SK-N-SH (cell line): Measurements from ENCODE around the gene HPCAL1. TPM values are rescaled to one million over a fixed set of nuclear protein-coding genes. Genes with fewer than 3 reads are reported as not detected.

Source experiments
- CTCF ChIA-PET: fragments of 300-600, 350-600 bp; formaldehyde crosslinking; extraction: SDS; loops from one replicate; lab custom pipeline; 2021; lab: Yijun Ruan, JAX
- POLR2A ChIA-PET: fragments of 350-600 bp; sonication (Branson Sonifier 250); formaldehyde crosslinking; extraction: SDS; loops from one replicate; lab custom pipeline; 2020; ENCODE audit warnings: antibody characterized with exemption, inconsistent platforms; lab: Yijun Ruan, JAX
- DNase-seq: peaks from one replicate; pipeline ENCODE4 v3.0.0; 2012
- H2AFZ ChIP-seq: fragments of 200-600 bp; sonication (generic); 2 replicates; pipeline ENCODE4 v1.8.1; 2016; ENCODE audit warnings: antibody characterized with exemption, mild to moderate bottlenecking, low read depth
- H3F3A ChIP-seq: fragments of 200-600 bp; sonication (generic); replicated peaks from 2 replicates; pipeline ENCODE3; 2016; ENCODE audit warnings: antibody characterized with exemption, mild to moderate bottlenecking; ENCODE audit not compliant: insufficient read depth
- H3K27ac ChIP-seq, 2 experiments: fragments of 200-500 bp in 1 of 2; fragments of 200-600 bp in 1 of 2; sonication (Bioruptor generic) in 1 of 2; sonication (generic), shearing (Covaris generic) in 1 of 2; 2 replicates each; pipeline versions ENCODE4 v1.5.1 to v1.6.1; 2014 to 2016; ENCODE audit warnings: low read depth in 2 of 2, inconsistent platforms in 1 of 2, low read length in 1 of 2, mild to moderate bottlenecking in 1 of 2, mixed read lengths in 1 of 2
- H3K27me3 ChIP-seq: fragments of 200-600 bp; sonication (generic), shearing (Covaris generic); 2 replicates; pipeline ENCODE4 v1.6.1; 2016; ENCODE audit warnings: mixed run types; ENCODE audit not compliant: insufficient read depth
- H3K36me3 ChIP-seq, 2 experiments: fragments of 200-500 bp in 1 of 2; fragments of 200-600 bp in 1 of 2; sonication (Bioruptor generic) in 1 of 2; sonication (generic) in 1 of 2; replicated peaks in 1 of 2; 2 replicates each; pipeline versions ENCODE3 to v1.5.1; 2014 to 2016; ENCODE audit warnings: low read length in 1 of 2, mild to moderate bottlenecking in 1 of 2; ENCODE audit not compliant: insufficient read depth in 2 of 2, control insufficient read depth in 1 of 2
- H3K4me1 ChIP-seq, 2 experiments: fragments of 200-500 bp in 1 of 2; fragments of 200-600 bp in 1 of 2; sonication (Bioruptor generic) in 1 of 2; sonication (generic), shearing (Covaris generic) in 1 of 2; 2 replicates each; pipeline versions ENCODE4 v1.5.1 to v1.6.1; 2014 to 2016; ENCODE audit warnings: low read depth in 1 of 2, low read length in 1 of 2, mixed run types in 1 of 2; ENCODE audit not compliant: insufficient read depth in 2 of 2, control insufficient read depth in 1 of 2
- H3K4me2 ChIP-seq: fragments of 200-600 bp; sonication (generic), shearing (Covaris generic); 2 replicates; pipeline ENCODE4 v1.6.1; 2017; ENCODE audit warnings: mixed run types
- H3K4me3 ChIP-seq, 2 experiments: fragments of 200-500 bp in 1 of 2; fragments of 200-600 bp in 1 of 2; sonication (Bioruptor generic) in 1 of 2; sonication (generic), shearing (Covaris generic) in 1 of 2; 2 replicates each; pipeline versions ENCODE4 v1.5.1 to v1.8.1; 2014 to 2016; ENCODE audit warnings: low read depth in 2 of 2, inconsistent platforms in 1 of 2, low read length in 1 of 2, mild to moderate bottlenecking in 1 of 2, mixed read lengths in 1 of 2, moderate library complexity in 1 of 2
- H3K79me2 ChIP-seq: fragments of 200-600 bp; sonication (generic); 2 replicates; pipeline ENCODE4 v1.8.1; 2017; ENCODE audit warnings: mild to moderate bottlenecking; ENCODE audit not compliant: insufficient read depth
- H3K9ac ChIP-seq: fragments of 200-600 bp; sonication (generic); 2 replicates; pipeline ENCODE4 v1.6.1; 2017; ENCODE audit warnings: mixed run types
- H3K9me2 ChIP-seq: fragments of 200-600 bp; sonication (generic); 2 replicates; pipeline ENCODE4 v1.6.1; 2017; ENCODE audit warnings: mixed run types
- H3K9me3 ChIP-seq: fragments of 200-600 bp; sonication (generic); 2 replicates; pipeline ENCODE4 v1.6.1; 2017; ENCODE audit warnings: mixed run types, mild to moderate bottlenecking, moderate library complexity
- H4K20me1 ChIP-seq: fragments of 200-600 bp; sonication (generic); 2 replicates; pipeline ENCODE4 v1.6.1; 2017; ENCODE audit warnings: mild to moderate bottlenecking, mixed run types; ENCODE audit not compliant: insufficient read depth
- ELF1 ChIP-seq: IDR thresholded peaks from 2 replicates; pipeline ENCODE4 v1.4.0; 2012
- GATA2 ChIP-seq: sonication (generic); formaldehyde crosslinking; IDR thresholded peaks from 2 replicates; pipeline ENCODE4 v1.5.0; 2020; ENCODE audit warnings: mild to moderate bottlenecking, missing genetic modification reagents
- MEF2A ChIP-seq: IDR thresholded peaks from 2 replicates; pipeline ENCODE4 v1.4.0; 2012; ENCODE audit warnings: low read depth, borderline replicate concordance
- MXI1 ChIP-seq: IDR thresholded peaks from 2 replicates; pipeline ENCODE4 v1.6.1; 2012; ENCODE audit warnings: mild to moderate bottlenecking, low read depth, low read length, improper control_type of control experiment
- NRF1 ChIP-seq: IDR thresholded peaks from 2 replicates; pipeline ENCODE4 v1.6.1; 2012; ENCODE audit warnings: low read depth, mild to moderate bottlenecking, low read length
- RAD21 ChIP-seq: IDR thresholded peaks from 2 replicates; pipeline ENCODE4 v1.6.1; 2012; ENCODE audit warnings: mild to moderate bottlenecking, low read length
- SMC3 ChIP-seq: IDR thresholded peaks from 2 replicates; pipeline ENCODE4 v1.6.1; 2012; ENCODE audit warnings: low read depth, low read length, improper control_type of control experiment
- TAF1 ChIP-seq: IDR thresholded peaks from 2 replicates; pipeline ENCODE4 v1.6.1; 2012; ENCODE audit warnings: low read depth, mild to moderate bottlenecking, low read length, moderate library complexity, borderline replicate concordance
- TEAD4 ChIP-seq: IDR thresholded peaks from 2 replicates; pipeline ENCODE4 v1.4.0; 2012; ENCODE audit warnings: mild to moderate bottlenecking, borderline replicate concordance; ENCODE audit not compliant: insufficient read depth
- YY1 ChIP-seq: IDR thresholded peaks from 2 replicates; pipeline ENCODE4 v1.4.0; 2012; ENCODE audit warnings: low read depth, mild to moderate bottlenecking
- WGBS: methylation state at CpG from one replicate; pipeline ENCODE4 v1.1.6; 2017; ENCODE audit warnings: low lambda C conversion rate; 5-methylcytosine and 5-hydroxymethylcytosine counted together
- polyA plus RNA-seq, 3 experiments: library from polyadenylated mRNA; depleted of rRNA; stranded (reverse); fragments of >200 nt; gene quantifications; 2 replicates each; pipeline ENCODE4 v1.2.3, GENCODE V29; 2012
- TF ChIP-seq, protein P1 (sequence below): IDR thresholded peaks from 2 replicates; pipeline ENCODE4 v1.4.0; 2012; ENCODE audit warnings: low read depth, borderline replicate concordance
- TF ChIP-seq, protein P2 (sequence below): fragments of 150-350 bp; IDR thresholded peaks from 2 replicates; pipeline ENCODE4 v1.6.1; 2016; ENCODE audit warnings: mild to moderate bottlenecking, low read depth, low read length
- TF ChIP-seq, protein P3 (sequence below): IDR thresholded peaks from 2 replicates; pipeline ENCODE4; 2012
- TF ChIP-seq, protein P4 (sequence below): IDR thresholded peaks from 2 replicates; pipeline ENCODE4 v1.4.0; 2012; ENCODE audit warnings: low read depth
- TF ChIP-seq, protein P5 (sequence below): fragments of 150-350 bp; IDR thresholded peaks from 2 replicates; pipeline ENCODE4 v1.6.1; 2017; ENCODE audit warnings: antibody characterized with exemption, low read length, low read depth, borderline replicate concordance

HPCAL1 gene
- polyA plus RNA-seq, 1 of the 3 experiments (the other 2 are of a cell fraction), result 77.0 TPM

DNA sequence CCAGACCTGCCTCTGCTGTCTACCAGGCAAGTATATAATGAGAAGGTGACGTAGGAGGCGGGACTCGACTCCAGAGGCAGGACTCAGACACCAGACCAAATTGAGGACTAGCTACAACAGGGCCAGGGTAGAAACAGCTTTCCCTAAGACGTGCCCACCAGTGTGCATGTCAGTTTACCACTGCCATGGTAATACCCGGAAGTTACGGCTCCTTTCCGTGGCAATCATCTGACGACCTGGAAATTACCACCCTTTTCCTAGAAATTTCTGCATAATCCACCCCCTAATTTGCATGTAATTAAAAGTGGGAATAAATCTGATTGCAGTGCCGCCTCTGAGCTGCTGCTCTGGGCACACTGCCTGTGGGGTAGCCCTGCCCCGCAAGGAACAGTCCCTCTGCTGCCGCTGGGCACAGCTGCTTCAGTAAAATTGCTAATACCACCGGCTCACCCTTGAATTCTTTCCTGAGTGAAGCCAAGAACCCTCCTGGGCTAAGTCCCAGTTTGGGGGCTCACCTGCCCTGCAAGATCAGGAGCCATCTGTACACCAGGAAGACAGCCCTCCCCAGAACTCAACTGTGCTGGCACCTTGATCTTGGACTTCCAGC, 86.4 kb downstream of the HPCAL1 start:
- WGBS, result 93% methylated on average over 12 of the region's 12 CpGs
- POLR2A ChIA-PET, result no interaction called here

More for the DNA sequence above, 86.4 kb downstream of the HPCAL1 start:
- CTCF ChIA-PET, result interaction anchor here (0.9 to 3.1 kb wide), 5 partner anchors 20 to 265 kb away, joined by 3 to 10 read pairs (median 5); no protein-coding TSS in a partner anchor
- peak overlapping the region in 1 of 2 experiments; percentile 96; a peak in 2 of 4 replicates for H3K27ac ChIP-seq
- H2AFZ ChIP-seq, result no peak overlapping the region
- H4K20me1 ChIP-seq, result peaks cover 9% of the 10 kb centered on the region; the same call in 1 of the 2 replicates
- H3K4me1 ChIP-seq, result peaks cover 10 to 94% of the 10 kb centered on the region in 2 experiments; a peak in 3 of 4 replicates
- H3F3A ChIP-seq, result no peaks in the 10 kb centered on the region
- H3K9me3 ChIP-seq, result no peaks in the 10 kb centered on the region
- H3K27me3 ChIP-seq, result no peaks in the 10 kb centered on the region
- no peaks in the 10 kb centered on the region for H3K36me3 ChIP-seq
- H3K79me2 ChIP-seq, result 0 out of 2 replicates have a peak, but pooled peaks cover 4% of the 10 kb centered on the region
- H3K4me3 ChIP-seq, result no peak overlapping the region
- H3K4me2 ChIP-seq, result no peak overlapping the region
- no peak for TF ChIP-seq GATA2
- TF ChIP-seq, protein P1, sequence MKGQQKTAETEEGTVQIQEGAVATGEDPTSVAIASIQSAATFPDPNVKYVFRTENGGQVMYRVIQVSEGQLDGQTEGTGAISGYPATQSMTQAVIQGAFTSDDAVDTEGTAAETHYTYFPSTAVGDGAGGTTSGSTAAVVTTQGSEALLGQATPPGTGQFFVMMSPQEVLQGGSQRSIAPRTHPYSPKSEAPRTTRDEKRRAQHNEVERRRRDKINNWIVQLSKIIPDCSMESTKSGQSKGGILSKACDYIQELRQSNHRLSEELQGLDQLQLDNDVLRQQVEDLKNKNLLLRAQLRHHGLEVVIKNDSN, result no peak
- no peak for TF ChIP-seq TEAD4
- TF ChIP-seq, protein P2, sequence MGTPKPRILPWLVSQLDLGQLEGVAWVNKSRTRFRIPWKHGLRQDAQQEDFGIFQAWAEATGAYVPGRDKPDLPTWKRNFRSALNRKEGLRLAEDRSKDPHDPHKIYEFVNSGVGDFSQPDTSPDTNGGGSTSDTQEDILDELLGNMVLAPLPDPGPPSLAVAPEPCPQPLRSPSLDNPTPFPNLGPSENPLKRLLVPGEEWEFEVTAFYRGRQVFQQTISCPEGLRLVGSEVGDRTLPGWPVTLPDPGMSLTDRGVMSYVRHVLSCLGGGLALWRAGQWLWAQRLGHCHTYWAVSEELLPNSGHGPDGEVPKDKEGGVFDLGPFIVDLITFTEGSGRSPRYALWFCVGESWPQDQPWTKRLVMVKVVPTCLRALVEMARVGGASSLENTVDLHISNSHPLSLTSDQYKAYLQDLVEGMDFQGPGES, result no peak
- no peak for TF ChIP-seq ELF1
- TF ChIP-seq SMC3, result no peak
- TF ChIP-seq RAD21, result no peak
- TF ChIP-seq, protein P3, sequence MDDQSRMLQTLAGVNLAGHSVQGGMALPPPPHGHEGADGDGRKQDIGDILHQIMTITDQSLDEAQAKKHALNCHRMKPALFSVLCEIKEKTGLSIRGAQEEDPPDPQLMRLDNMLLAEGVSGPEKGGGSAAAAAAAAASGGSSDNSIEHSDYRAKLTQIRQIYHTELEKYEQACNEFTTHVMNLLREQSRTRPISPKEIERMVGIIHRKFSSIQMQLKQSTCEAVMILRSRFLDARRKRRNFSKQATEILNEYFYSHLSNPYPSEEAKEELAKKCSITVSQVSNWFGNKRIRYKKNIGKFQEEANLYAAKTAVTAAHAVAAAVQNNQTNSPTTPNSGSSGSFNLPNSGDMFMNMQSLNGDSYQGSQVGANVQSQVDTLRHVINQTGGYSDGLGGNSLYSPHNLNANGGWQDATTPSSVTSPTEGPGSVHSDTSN, result no peak
- no peak for TF ChIP-seq MEF2A
- TF ChIP-seq, protein P4, sequence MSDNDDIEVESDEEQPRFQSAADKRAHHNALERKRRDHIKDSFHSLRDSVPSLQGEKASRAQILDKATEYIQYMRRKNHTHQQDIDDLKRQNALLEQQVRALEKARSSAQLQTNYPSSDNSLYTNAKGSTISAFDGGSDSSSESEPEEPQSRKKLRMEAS, result no peak
- TF ChIP-seq TAF1, result no peak
- TF ChIP-seq, protein P5, sequence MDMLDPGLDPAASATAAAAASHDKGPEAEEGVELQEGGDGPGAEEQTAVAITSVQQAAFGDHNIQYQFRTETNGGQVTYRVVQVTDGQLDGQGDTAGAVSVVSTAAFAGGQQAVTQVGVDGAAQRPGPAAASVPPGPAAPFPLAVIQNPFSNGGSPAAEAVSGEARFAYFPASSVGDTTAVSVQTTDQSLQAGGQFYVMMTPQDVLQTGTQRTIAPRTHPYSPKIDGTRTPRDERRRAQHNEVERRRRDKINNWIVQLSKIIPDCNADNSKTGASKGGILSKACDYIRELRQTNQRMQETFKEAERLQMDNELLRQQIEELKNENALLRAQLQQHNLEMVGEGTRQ, result no peak
- no peak for TF ChIP-seq NRF1
- no peak for TF ChIP-seq YY1
- TF ChIP-seq MXI1, result no peak
- H3K9me2 ChIP-seq, result no peaks in the 10 kb centered on the region
- DNase-seq, result no peak
- H3K9ac ChIP-seq, result no peak overlapping the region
